ENCODE results near the gene MTA1.

MTA1 gene

DNA sequence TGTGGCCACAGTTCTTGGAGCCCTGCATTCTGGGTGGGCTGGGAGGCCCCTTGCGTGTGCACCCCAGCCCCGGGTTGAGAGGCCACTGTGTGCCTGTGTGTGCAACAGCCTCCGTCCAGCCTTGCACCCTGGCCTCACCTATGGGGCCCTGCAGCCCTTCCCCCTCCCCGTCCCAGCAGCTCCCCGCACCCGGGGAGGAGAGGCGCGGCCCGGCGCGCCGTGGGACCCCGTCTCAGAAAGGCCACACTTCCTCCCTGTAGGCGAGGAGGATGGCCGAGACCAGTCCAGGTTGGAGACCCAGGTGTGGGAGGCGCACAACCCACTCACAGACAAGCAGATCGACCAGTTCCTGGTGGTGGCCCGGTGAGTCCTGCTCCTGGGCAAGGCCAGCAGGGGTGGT is 38.4 kb downstream of the MTA1 start:
- no peaks in the 10 kb centered on the region for H3K27me3 ChIP-seq (ENCODE audit: control insufficient read depth, low read length)
- H3K4me1 ChIP-seq (ENCODE audit: control insufficient read depth, low read length): no peaks in the 10 kb centered on the region
- H3K4me2 ChIP-seq (ENCODE audit: low read length): no peak overlapping the region
- no peak overlapping the region for H3K4me3 ChIP-seq (ENCODE audit: low read length)
- H3K9me2 ChIP-seq (replicated peaks; ENCODE audit: control insufficient read depth, low read length): no peaks in the 10 kb centered on the region
- H3K9me3 ChIP-seq (ENCODE audit: control insufficient read depth, insufficient read depth, low read length): no peaks in the 10 kb centered on the region
- no peak for TF ChIP-seq EZH2phosphoT487 (IDR thresholded peaks at IDR 0.05; ENCODE audit: borderline replicate concordance, low read length)
- TF ChIP-seq, protein P1, sequence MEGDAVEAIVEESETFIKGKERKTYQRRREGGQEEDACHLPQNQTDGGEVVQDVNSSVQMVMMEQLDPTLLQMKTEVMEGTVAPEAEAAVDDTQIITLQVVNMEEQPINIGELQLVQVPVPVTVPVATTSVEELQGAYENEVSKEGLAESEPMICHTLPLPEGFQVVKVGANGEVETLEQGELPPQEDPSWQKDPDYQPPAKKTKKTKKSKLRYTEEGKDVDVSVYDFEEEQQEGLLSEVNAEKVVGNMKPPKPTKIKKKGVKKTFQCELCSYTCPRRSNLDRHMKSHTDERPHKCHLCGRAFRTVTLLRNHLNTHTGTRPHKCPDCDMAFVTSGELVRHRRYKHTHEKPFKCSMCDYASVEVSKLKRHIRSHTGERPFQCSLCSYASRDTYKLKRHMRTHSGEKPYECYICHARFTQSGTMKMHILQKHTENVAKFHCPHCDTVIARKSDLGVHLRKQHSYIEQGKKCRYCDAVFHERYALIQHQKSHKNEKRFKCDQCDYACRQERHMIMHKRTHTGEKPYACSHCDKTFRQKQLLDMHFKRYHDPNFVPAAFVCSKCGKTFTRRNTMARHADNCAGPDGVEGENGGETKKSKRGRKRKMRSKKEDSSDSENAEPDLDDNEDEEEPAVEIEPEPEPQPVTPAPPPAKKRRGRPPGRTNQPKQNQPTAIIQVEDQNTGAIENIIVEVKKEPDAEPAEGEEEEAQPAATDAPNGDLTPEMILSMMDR (IDR thresholded peaks at IDR 0.05; ENCODE audit: low read depth, low read length, poor library complexity, severe bottlenecking): no peak
- peaks cover 48% of the 10 kb centered on the region for H3K36me3 ChIP-seq (ENCODE audit: control insufficient read depth, low read length)
- no peaks in the 10 kb centered on the region for H3F3A ChIP-seq (ENCODE audit: control insufficient read depth, insufficient read depth)
- H4K20me1 ChIP-seq (ENCODE audit: control insufficient read depth, insufficient read depth, low read depth, low read length): no peaks in the 10 kb centered on the region
- H3K27ac ChIP-seq (ENCODE audit: low read depth, low read length): no peak overlapping the region
- H3K79me2 ChIP-seq (ENCODE audit: control insufficient read depth, low read length): no peaks in the 10 kb centered on the region

DNA sequence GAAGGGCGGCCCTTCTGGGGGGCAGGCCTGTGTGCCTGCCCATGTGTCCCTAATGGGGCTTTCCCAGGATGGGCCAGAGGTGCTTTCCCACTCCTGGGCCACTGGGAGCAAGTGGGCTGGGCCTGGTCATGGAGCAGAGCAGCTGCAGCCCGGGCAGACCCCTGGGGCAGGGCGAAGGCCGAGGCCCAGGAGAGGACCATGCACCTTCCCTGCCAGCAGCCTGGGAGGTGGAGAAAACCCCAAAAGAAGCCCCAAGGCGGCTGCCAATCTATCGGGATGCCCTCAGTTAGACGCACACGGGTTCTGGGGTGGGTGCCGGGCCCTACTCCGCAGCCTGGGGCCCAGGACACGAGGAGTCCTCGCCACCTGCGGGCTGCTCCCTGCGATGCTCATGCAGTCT is 38.9 kb downstream of the MTA1 start:
- no peak overlapping the region for H3K27ac ChIP-seq (ENCODE audit: low read depth, low read length)
- TF ChIP-seq, protein P1 (IDR thresholded peaks at IDR 0.05; ENCODE audit: low read depth, low read length, poor library complexity, severe bottlenecking): no peak
- TF ChIP-seq EZH2phosphoT487 (IDR thresholded peaks at IDR 0.05; ENCODE audit: borderline replicate concordance, low read length): no peak
- no peaks in the 10 kb centered on the region for H3K9me3 ChIP-seq (ENCODE audit: control insufficient read depth, insufficient read depth, low read length)
- H3K36me3 ChIP-seq (ENCODE audit: control insufficient read depth, low read length): peaks cover 52% of the 10 kb centered on the region
- H3K9me2 ChIP-seq (replicated peaks; ENCODE audit: control insufficient read depth, low read length): no peaks in the 10 kb centered on the region
- H3F3A ChIP-seq (ENCODE audit: control insufficient read depth, insufficient read depth): no peaks in the 10 kb centered on the region
- no peaks in the 10 kb centered on the region for H4K20me1 ChIP-seq (ENCODE audit: control insufficient read depth, insufficient read depth, low read depth, low read length)
- H3K4me2 ChIP-seq (ENCODE audit: low read length): no peak overlapping the region
- H3K4me3 ChIP-seq (ENCODE audit: low read length): no peak overlapping the region
- no peaks in the 10 kb centered on the region for H3K79me2 ChIP-seq (ENCODE audit: control insufficient read depth, low read length)
- H3K27me3 ChIP-seq (ENCODE audit: control insufficient read depth, low read length): no peaks in the 10 kb centered on the region
- H3K4me1 ChIP-seq (ENCODE audit: control insufficient read depth, low read length): no peaks in the 10 kb centered on the region

DNA sequence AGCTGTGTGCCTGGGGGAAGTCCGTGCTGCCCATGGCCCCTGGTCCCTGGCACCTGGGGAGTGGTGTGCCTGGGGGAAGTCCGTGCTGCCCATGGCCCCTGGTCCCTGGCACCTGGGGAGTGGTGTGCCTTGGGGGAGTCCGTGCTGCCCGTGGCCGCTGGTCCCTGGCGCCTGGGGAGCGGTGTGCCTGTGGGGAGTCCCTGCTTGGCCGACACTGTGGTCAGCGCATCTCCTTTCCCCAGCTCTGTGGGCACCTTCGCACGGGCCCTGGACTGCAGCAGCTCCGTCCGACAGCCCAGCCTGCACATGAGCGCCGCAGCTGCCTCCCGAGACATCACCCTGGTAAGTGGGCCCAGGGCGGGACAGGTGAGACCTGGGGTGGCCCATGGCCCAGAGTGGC is 40.5 kb downstream of the MTA1 start:
- no peaks in the 10 kb centered on the region for H3K27me3 ChIP-seq (ENCODE audit: control insufficient read depth, low read length)
- no peaks in the 10 kb centered on the region for H3K9me3 ChIP-seq (ENCODE audit: control insufficient read depth, insufficient read depth, low read length)
- H3F3A ChIP-seq (ENCODE audit: control insufficient read depth, insufficient read depth): no peaks in the 10 kb centered on the region
- TF ChIP-seq, protein P1 (IDR thresholded peaks at IDR 0.05; ENCODE audit: low read depth, low read length, poor library complexity, severe bottlenecking): no peak
- no peak for TF ChIP-seq EZH2phosphoT487 (IDR thresholded peaks at IDR 0.05; ENCODE audit: borderline replicate concordance, low read length)
- peaks cover 58% of the 10 kb centered on the region for H3K36me3 ChIP-seq (ENCODE audit: control insufficient read depth, low read length)
- no peak overlapping the region for H3K4me3 ChIP-seq (ENCODE audit: low read length)
- no peak overlapping the region for H3K4me2 ChIP-seq (ENCODE audit: low read length)
- no peak overlapping the region for H3K27ac ChIP-seq (ENCODE audit: low read depth, low read length)
- H3K4me1 ChIP-seq (ENCODE audit: control insufficient read depth, low read length): no peaks in the 10 kb centered on the region
- no peaks in the 10 kb centered on the region for H4K20me1 ChIP-seq (ENCODE audit: control insufficient read depth, insufficient read depth, low read depth, low read length)
- H3K9me2 ChIP-seq (replicated peaks; ENCODE audit: control insufficient read depth, low read length): no peaks in the 10 kb centered on the region
- no peaks in the 10 kb centered on the region for H3K79me2 ChIP-seq (ENCODE audit: control insufficient read depth, low read length)

DNA sequence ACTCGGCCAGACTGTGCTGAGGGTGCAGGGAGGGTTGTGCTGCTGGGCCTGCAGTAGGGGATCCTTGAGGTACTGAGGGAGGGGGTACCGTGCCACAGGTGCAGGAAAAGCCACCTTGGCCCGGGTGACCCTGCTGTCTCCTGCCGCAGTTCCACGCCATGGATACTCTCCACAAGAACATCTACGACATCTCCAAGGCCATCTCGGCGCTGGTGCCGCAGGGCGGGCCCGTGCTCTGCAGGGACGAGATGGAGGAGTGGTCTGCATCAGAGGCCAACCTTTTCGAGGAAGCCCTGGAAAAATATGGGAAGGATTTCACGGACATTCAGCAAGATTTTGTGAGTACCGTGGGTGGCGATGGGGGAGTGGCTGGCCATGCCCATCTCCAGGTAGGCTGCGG is 41.0 kb downstream of the MTA1 start:
- TF ChIP-seq, protein P1 (IDR thresholded peaks at IDR 0.05; ENCODE audit: low read depth, low read length, poor library complexity, severe bottlenecking): no peak
- TF ChIP-seq EZH2phosphoT487 (IDR thresholded peaks at IDR 0.05; ENCODE audit: borderline replicate concordance, low read length): no peak
- no peak overlapping the region for H3K27ac ChIP-seq (ENCODE audit: low read depth, low read length)
- H3K36me3 ChIP-seq (ENCODE audit: control insufficient read depth, low read length): peaks cover 59% of the 10 kb centered on the region
- no peak overlapping the region for H3K4me3 ChIP-seq (ENCODE audit: low read length)
- H4K20me1 ChIP-seq (ENCODE audit: control insufficient read depth, insufficient read depth, low read depth, low read length): no peaks in the 10 kb centered on the region
- no peaks in the 10 kb centered on the region for H3K4me1 ChIP-seq (ENCODE audit: control insufficient read depth, low read length)
- no peaks in the 10 kb centered on the region for H3K27me3 ChIP-seq (ENCODE audit: control insufficient read depth, low read length)
- no peaks in the 10 kb centered on the region for H3K9me2 ChIP-seq (replicated peaks; ENCODE audit: control insufficient read depth, low read length)
- no peaks in the 10 kb centered on the region for H3K9me3 ChIP-seq (ENCODE audit: control insufficient read depth, insufficient read depth, low read length)
- no peaks in the 10 kb centered on the region for H3F3A ChIP-seq (ENCODE audit: control insufficient read depth, insufficient read depth)
- H3K4me2 ChIP-seq (ENCODE audit: low read length): no peak overlapping the region
- no peaks in the 10 kb centered on the region for H3K79me2 ChIP-seq (ENCODE audit: control insufficient read depth, low read length)
